GM12874 (cell line): ENCODE measurements around the gene NCOA3.

Experiments
- CTCF ChIP-seq: IDR thresholded peaks from 2 replicates; pipeline ENCODE4 v1.5.1; 2011; ENCODE audit warnings: low read depth, mild to moderate bottlenecking, control low read depth, low read length, moderate library complexity; ENCODE audit not compliant: insufficient read depth

NCOA3 gene

GRCh38 chr20:47501482-47502270, at the start of gene NCOA3:
Gene NCOA3, plus strand, starts transcription at chr20:47501887. Its CDS starts 120,361 bp downstream, at chr20:47622248.
- TF ChIP-seq CTCF = peak; percentile 51

GRCh38 chr20:47452736-47453161, 48.9 kb upstream of the NCOA3 start:
- TF ChIP-seq CTCF = no peak

- TF ChIP-seq CTCF = no peak
Measured at GRCh38 chr20:47453167-47453782, 48.4 kb upstream of the NCOA3 start.

GRCh38 chr20:47454298-47455132, 47.2 kb upstream of the NCOA3 start:
- no peak for TF ChIP-seq CTCF

GRCh38 chr20:47455133-47456040, 46.3 kb upstream of the NCOA3 start:
- TF ChIP-seq CTCF = no peak

- TF ChIP-seq CTCF = no peak
Measured at GRCh38 chr20:47456041-47456537, 45.6 kb upstream of the NCOA3 start.
